Suprapubic skin (tissue), 4 donors: ENCODE results near the gene CLSTN2. TPM values are rescaled to one million over a fixed set of nuclear protein-coding genes. Genes with fewer than 3 reads are reported as not detected.

ENCODE experiments used
- DNase-seq, 2 donors: peaks; one replicate each; pipeline ENCODE4 v3.0.0-alpha.2; 2019; ENCODE audit warnings: low spot score in 2 of 2
- H3K27ac ChIP-seq: fragments of 200-600 bp; sonication (generic); one replicate; pipeline ENCODE4 v1.5.1; 2019
- H3K27me3 ChIP-seq: fragments of 200-600 bp; sonication (generic); one replicate; pipeline ENCODE4 v1.5.1; 2019
- H3K36me3 ChIP-seq: fragments of 200-600 bp; sonication (generic); one replicate; pipeline ENCODE4 v1.5.1; 2019
- H3K4me1 ChIP-seq: fragments of 200-600 bp; sonication (generic); one replicate; pipeline ENCODE4 v1.5.1; 2019
- H3K4me3 ChIP-seq: fragments of 200-600 bp; sonication (generic); one replicate; pipeline ENCODE4 v1.5.1; 2019; ENCODE audit warnings: mild to moderate bottlenecking
- H3K9me3 ChIP-seq: fragments of 200-600 bp; sonication (generic); one replicate; pipeline ENCODE4 v1.5.1; 2019
- EP300 ChIP-seq: sonication (generic); formaldehyde crosslinking; IDR thresholded peaks from one replicate; pipeline ENCODE4 v1.6.1; 2017; ENCODE audit warnings: antibody characterized with exemption
- POLR2A ChIP-seq, 2 donors: fragments of 450-650 bp; IDR thresholded peaks; one replicate each; pipeline ENCODE4 v1.6.1; 2017; ENCODE audit warnings: antibody characterized with exemption in 2 of 2, mild to moderate bottlenecking in 2 of 2, moderate library complexity in 2 of 2
- POLR2AphosphoS5 ChIP-seq, 3 donors: sonication (generic); formaldehyde crosslinking; IDR thresholded peaks; one replicate each; pipeline ENCODE4 v1.6.1; 2017; ENCODE audit warnings: antibody characterized with exemption in 3 of 3
- WGBS: methylation state at CpG from one replicate; pipeline ENCODE4 v1.1.5; 2018; 5-methylcytosine and 5-hydroxymethylcytosine counted together
- total RNA-seq, 4 donors: library from RNA; depleted of rRNA; stranded (reverse); fragments of >200 nt; gene quantifications; one replicate each; pipeline ENCODE4 v1.1.0, GENCODE V29; 2016
- TF ChIP-seq, protein P1 (sequence below), 2 donors: fragments of 200-600 bp in 1 of 2; fragments of 450-650 bp in 1 of 2; sonication (generic) in 1 of 2; IDR thresholded peaks; one replicate each; pipeline ENCODE4 v1.5.1; 2016 to 2019; ENCODE audit warnings: antibody characterized with exemption in 2 of 2, mild to moderate bottlenecking in 1 of 2, moderate library complexity in 1 of 2

CLSTN2 gene
- total RNA-seq, 4 donors from 2014 or later: 4.3 to 14.1 (median 7.4) TPM

DNA sequence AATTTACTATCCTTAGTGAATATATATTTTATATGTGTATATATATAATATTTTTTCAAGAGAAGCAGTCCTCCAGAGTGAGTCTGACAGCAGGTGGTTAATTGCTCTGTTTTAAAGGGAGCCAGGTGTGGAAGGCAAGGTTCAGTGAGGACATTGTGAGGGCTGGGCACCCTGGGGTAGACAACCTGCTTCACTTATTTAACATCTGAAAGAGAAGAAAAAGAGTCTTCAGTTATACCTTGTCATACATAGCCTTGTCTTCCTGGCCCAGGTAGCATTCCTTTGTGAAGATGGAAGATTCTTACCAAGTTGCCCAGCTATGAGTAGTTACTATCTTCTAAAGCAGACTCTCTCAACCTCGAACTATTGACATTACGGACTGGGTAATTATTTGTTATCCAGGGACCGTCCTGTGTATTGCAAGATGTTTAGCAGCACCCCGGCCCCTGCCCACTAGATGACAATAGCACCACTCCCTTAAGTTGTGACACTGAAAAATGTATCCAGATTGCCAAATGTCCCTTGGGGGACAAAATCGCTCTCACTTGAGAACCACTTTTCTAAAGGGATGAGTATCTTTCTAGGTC lies 406.9 kb downstream of the CLSTN2 start:
- DNase-seq: no peak
- TF ChIP-seq POLR2AphosphoS5 (IDR thresholded peaks at IDR 0.05) (no peak), EP300 (no peak), POLR2A (IDR thresholded peaks at IDR 0.05) (no peak)
- TF ChIP-seq, protein P1, sequence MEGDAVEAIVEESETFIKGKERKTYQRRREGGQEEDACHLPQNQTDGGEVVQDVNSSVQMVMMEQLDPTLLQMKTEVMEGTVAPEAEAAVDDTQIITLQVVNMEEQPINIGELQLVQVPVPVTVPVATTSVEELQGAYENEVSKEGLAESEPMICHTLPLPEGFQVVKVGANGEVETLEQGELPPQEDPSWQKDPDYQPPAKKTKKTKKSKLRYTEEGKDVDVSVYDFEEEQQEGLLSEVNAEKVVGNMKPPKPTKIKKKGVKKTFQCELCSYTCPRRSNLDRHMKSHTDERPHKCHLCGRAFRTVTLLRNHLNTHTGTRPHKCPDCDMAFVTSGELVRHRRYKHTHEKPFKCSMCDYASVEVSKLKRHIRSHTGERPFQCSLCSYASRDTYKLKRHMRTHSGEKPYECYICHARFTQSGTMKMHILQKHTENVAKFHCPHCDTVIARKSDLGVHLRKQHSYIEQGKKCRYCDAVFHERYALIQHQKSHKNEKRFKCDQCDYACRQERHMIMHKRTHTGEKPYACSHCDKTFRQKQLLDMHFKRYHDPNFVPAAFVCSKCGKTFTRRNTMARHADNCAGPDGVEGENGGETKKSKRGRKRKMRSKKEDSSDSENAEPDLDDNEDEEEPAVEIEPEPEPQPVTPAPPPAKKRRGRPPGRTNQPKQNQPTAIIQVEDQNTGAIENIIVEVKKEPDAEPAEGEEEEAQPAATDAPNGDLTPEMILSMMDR (IDR thresholded peaks at IDR 0.05): no peak
- Histone ChIP-seq H3K36me3 (no peaks in the 10 kb centered on the region), H3K27me3 (no peaks in the 10 kb centered on the region), H3K27ac (no peak overlapping the region), H3K4me1 (no peaks in the 10 kb centered on the region), H3K4me3 (no peak overlapping the region), H3K9me3 (no peaks in the 10 kb centered on the region)
- WGBS: 93% methylated on average over 5 of the region's 5 CpGs

DNA sequence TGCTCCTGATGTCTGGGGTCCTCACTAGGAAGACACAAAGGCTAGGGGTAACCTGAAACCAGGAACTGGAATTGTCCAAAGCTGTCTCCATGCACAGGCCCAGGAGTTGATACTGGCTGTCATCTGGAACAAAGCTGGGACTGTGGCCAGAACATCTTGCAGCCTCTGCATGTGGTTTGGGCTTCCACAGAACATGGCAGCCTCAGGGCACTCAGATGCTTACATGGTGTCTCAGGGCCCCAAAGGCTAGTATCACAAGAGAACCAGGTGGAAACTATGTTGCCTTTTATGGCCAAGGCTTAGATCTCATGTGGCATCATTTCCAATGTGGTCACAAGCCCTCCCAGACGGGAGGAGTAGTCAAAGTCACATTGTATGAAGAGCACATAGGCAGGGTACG lies 407.7 kb downstream of the CLSTN2 start:
- WGBS: 78% methylated on average over 2 of the region's 2 CpGs
- Histone ChIP-seq H3K9me3 (no peaks in the 10 kb centered on the region), H3K4me3 (no peak overlapping the region), H3K36me3 (no peaks in the 10 kb centered on the region), H3K27ac (no peak overlapping the region), H3K27me3 (no peaks in the 10 kb centered on the region), H3K4me1 (no peaks in the 10 kb centered on the region)
- no peak for TF ChIP-seq POLR2AphosphoS5 (IDR thresholded peaks at IDR 0.05)
- TF ChIP-seq, protein P1 (IDR thresholded peaks at IDR 0.05): no peak
- TF ChIP-seq POLR2A (IDR thresholded peaks at IDR 0.05): no peak
- no peak for DNase-seq

DNA sequence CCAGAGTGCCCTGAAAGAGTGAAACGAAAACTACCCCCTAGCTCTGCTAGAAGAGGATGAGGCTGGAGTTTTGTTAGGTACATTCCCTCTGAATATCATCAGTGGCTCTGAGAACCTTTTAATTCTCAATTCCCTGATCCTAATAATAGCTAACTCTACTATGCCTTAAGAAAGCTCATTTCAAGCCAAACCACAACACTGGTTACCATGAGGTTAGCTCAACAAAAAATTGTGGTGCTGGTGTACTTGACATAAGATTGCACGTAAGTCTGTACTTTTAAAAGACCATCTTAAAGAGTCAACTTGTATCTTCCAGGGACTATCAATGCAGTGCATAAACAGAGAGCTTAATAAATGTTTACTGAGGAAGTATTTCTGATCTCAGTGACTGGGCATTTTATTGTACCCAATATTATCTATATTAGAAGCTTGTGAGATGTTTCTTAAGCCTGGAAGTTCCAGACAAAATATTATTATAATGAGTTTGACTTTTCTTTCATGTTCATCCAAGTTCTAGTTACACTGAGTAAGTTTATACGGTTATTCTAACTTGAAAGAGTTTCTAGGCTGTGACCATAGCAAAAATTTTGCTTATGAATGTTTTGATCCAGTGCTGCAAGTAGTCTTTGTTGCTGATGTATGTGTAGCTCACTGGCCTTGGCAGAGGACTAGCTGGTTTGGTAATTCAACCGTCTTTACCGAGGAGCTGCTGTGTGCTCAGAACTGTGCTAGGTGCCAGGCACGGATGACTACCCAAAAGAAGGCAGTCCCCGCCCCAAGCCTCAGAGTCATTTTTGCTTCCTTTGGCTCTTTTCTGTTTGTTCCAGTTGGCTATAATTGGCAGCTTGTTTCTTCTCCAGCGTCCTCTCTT lies 408.5 kb downstream of the CLSTN2 start:
- TF ChIP-seq EP300 (no peak), POLR2A (IDR thresholded peaks at IDR 0.05) (no peak), POLR2AphosphoS5 (IDR thresholded peaks at IDR 0.05) (no peak)
- TF ChIP-seq, protein P1 (IDR thresholded peaks at IDR 0.05): no peak
- Histone ChIP-seq H3K27ac (no peak overlapping the region), H3K9me3 (no peaks in the 10 kb centered on the region), H3K4me3 (no peak overlapping the region), H3K36me3 (no peaks in the 10 kb centered on the region), H3K27me3 (no peaks in the 10 kb centered on the region), H3K4me1 (no peaks in the 10 kb centered on the region)
- 66% methylated on average over 8 of the region's 8 CpGs for WGBS
- DNase-seq: no peak

DNA sequence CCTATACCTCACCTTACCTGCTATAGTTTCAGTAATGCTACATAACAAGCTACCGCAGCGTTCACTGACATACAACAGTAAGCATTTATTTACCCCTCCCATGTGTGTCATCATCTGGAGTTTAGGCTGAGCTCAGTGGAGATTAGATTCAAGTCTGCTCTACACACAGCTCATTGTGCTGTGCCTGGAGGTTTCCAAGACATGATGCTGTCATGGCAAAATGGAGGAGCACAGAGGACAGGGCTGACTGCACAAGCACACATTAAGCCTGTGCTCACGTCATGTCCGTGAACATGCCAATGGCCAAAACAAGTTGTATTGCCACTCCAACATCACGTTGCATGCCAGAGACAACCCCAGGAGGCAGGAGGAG lies 409.1 kb downstream of the CLSTN2 start:
- TF ChIP-seq EP300 (no peak), POLR2AphosphoS5 (IDR thresholded peaks at IDR 0.05) (no peak), POLR2A (IDR thresholded peaks at IDR 0.05) (no peak)
- TF ChIP-seq, protein P1 (IDR thresholded peaks at IDR 0.05): no peak
- H3K9me3 ChIP-seq: no peaks in the 10 kb centered on the region
- no peaks in the 10 kb centered on the region for H3K27me3 ChIP-seq
- H3K4me3 ChIP-seq: no peak overlapping the region
- H3K27ac ChIP-seq: no peak overlapping the region
- H3K36me3 ChIP-seq: no peaks in the 10 kb centered on the region
- H3K4me1 ChIP-seq: no peaks in the 10 kb centered on the region
- WGBS: 84% methylated on average over 5 of the region's 5 CpGs
- no peak for DNase-seq

DNA sequence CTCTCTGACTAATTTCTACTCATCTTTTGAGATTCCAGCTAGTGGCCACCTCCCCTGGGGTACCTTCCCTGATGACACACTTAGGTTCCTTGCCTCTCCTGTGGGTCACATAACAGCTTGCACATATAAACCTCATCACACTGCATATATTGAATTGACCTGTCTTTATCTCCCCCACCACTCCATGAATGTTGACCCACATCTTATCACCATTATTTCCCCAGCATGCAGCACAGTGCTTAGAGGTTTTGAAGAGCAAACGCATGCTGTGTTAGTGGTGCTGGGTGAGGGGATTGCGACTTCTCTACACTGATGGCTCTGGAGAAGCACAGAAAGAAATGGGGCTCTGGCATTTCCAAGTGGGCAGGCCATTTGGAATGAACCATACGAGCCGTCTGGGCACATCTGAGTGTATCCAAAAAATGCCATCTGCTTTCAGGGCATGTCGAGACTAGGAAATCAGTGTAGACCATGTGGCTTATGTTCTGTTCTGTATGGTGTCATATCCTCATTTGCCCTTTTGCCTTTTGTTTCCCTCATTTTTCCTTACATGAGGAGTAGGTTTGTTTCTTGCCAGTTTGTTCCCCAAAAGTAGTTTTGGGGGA lies 409.7 kb downstream of the CLSTN2 start:
- 70% methylated on average over 5 of the region's 5 CpGs for WGBS
- TF ChIP-seq, protein P1 (IDR thresholded peaks at IDR 0.05): no peak
- no peak for TF ChIP-seq POLR2A (IDR thresholded peaks at IDR 0.05)
- TF ChIP-seq POLR2AphosphoS5 (IDR thresholded peaks at IDR 0.05): no peak
- TF ChIP-seq EP300: no peak
- Histone ChIP-seq H3K27me3 (no peaks in the 10 kb centered on the region), H3K9me3 (no peaks in the 10 kb centered on the region), H3K27ac (no peak overlapping the region), H3K4me3 (no peak overlapping the region), H3K36me3 (no peaks in the 10 kb centered on the region), H3K4me1 (no peaks in the 10 kb centered on the region)
- DNase-seq: no peak
